Dedifferentiated amniotic fluid mesenchymal stem cell (primary cell): ENCODE data around the gene ATG16L2.
A peak's percentile ranks its signal among the peaks of the same experiment; 100 is the strongest.
"Not testable (repeated sequence)": the region's sequence is repeated elsewhere in the genome, so short reads cannot be mapped to it uniquely, and the experiment has no call there.

Experiments
- DNase-seq: peaks from one replicate; pipeline ENCODE4 v3.0.0-alpha.2; 2016; ENCODE audit errors: extremely low spot score

Gene ATG16L2

DNA sequence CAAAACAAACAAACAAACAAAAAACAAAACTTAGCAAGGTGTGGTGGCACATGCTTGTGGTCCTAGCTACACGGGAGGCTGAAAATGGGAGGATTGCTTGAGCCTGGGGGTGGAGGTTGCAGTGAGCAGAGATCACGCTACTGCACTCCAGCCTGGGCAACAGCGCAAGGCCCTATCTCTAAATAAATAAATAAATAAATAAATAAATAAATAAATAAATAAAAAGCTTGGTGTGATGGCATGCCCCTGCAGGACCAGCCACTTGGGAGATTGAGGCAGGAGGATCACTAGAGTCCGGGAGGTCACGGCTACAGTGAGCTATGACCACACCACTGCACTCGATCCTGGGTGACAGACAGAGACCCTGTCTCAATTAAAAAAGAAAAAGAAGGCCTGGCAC lies 11.4 kb upstream of the ATG16L2 start:
- no peak for DNase-seq

DNA sequence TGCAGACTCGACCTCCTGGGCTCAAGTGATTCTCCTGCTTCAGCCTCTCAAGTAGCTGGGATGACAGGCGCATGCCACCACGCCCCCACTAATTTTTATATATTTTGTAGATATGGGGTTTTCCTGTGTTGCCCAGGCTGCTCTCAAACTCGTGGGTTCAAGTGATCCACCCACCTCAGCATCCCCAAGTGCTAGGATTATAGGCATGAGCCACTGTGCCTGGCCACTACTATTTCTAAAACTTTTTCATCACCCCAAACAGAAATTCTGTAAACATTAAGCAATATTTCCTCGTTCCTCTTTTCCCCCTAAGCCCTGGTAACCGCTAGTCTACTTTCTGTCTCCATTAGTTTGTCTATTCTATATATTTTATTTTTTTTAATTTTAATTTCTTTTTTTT lies 9.0 kb upstream of the ATG16L2 start:
- no peak for DNase-seq

DNA sequence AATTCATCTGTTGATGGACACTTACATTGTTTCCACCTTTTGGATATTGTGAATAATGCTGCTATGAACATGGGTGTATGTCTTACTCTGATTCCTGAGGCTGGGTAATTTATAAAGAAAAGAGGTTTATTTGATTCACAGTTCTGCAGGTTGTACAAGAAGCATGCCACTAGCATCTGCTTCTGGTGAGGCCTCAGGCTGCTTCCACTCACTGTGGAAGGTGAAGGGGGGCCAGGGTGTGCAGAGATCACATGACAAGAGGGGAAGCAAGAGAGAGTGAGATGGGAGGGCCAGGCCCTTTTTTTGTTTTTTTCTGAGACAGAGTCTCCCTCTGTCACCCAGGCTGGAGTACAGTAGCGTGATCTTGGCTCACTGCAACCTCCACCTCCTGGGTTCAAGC lies 7.8 kb upstream of the ATG16L2 start:
- not testable (repeated sequence) for DNase-seq

DNA sequence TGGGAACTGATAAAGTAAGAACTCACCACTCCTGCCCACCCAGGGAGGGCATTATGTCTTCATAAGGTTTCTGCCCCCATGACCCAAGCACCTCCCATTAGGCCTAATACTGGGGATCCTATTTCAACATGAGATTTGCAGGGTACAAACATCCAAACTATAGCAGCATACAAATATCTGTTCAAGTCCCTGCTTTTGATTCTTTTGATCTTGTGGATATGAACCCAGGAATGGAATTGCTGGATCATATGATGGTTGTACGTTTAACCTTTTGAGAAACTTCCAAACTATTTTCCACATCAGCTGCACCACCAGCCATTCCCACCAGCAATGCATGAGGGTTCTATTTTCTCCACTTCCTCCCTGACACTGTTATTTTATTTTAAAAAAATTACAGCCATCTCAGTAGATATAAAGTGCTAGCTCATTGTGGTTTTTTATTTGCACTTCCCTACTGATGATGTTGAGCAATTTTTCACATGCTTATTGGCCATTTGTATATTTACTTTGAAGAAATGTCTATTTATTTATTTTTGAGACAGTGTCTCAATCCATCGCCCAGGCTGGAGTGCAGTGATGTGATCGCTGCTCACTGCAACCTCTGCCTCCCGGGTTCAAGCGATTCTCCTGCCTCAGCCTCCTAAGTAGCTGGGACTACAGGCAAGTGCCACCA lies 7.1 kb upstream of the ATG16L2 start:
- no peak for DNase-seq

DNA sequence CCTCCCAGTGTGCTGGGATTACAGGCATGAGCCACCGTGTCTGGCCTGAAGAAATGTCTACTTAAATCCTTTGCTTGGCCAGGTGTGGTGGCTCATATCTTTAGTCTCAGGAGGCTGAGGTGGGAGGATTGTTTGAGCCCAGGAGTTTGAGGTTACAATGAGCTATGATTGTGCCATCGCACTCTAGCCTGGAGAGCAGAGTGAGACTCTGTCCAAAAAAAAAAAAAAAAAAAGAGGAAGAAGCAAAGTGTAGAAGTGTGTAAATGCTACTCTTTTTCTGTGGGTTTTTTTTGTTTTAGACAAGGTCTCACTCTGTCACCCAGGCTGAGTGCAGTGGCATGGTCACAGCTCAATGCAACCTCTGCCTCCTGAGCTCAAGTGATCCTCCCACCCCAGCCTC lies 6.4 kb upstream of the ATG16L2 start:
- DNase-seq = no peak

DNA sequence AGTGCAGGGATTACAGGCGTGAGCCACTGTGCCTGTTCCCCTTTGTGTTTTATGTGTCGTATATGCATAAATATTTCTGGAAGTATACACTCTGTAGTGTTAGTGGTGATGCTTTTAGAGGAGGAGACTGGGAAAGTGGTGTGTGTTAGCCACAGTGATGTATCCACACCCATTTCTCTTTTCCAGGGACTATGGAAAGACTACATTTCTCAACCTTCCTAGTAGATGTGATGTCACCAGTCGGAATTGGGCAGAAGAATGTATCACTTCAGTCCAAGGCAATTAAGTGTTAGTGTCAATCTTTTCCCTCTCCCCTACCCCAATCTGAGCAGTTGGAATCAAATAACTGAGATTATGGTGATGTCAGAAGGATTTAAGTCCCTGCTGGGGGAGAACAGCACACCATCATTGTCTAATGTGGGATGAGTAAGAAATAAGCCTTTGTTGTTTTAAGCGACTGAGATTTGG lies 5.8 kb upstream of the ATG16L2 start:
- DNase-seq = no peak

DNA sequence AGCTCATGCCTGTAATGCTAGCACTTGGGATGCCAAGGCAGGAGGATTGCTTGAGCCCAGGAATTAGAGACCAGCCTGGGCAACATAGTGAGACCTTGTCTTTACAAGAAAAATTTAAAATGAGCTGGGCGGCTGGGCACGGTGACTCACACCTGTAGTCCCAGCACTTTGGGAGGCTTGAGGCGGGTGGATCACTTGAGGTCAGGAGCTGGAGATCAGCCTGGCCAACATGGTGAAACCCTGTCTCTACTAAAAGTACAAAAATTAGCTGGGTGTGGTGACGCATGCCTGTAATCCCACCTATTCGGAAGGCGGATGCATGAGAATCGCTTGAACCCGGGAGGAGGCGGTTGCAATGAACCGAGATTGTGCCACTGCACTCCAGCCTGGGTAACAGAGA lies 2.5 kb upstream of the ATG16L2 start:
- not testable (repeated sequence) for DNase-seq

DNA sequence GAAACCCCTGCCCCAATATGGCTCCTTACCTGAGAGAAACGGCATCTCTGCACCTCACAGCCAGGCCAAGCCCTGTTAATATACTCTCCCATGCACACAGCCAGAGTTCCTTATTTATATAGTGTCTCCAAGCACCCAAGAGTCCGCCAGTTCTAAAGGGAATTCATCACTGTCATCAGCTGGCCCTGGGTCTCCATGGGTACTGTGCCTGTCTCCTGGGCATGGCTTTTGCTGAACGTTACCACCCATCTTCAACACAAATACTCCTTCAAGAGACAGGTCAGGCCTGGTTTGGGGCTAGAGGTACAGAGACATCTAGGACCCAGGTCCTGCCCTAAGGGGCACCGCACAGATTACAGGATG lies 1.6 kb upstream of the ATG16L2 start:
- DNase-seq = no peak

DNA sequence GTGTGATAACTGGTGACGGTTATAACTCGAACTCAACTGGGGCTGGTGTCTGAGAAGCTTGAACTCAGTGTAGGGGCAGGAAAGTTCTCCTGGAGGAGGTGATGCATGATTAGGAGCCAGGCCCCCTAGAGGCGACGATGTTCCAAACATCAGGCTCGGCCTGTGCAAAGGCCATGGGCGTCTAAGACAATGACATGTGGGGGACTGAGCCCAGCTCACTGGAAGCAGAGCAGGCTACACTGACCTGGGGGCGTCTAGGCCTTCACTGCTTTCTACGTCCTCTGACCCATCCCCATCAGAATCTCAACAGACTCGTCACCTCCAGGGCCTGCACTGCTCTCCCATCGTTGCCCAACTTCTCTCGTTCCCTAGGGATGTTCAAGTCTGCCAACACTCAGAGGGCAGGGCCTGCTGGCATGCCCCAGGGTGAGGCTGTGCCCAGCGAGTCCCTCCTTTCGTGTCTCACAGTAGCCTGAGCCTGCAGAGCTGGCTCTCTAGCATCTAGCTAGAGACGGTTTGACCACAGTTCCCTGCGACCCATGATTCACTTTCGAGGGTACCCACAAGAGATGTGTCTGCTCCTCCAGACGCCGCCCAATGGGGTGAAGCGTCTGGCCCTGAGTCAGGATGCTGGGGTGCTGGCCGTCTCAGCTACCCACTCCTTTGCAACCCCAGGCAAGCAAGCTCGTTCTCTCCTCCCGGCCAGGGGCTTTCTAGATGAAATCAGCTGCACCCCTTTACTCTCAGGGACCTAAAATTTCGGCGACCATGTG lies 1.1 kb upstream of the ATG16L2 start:
- DNase-seq = no peak

DNA sequence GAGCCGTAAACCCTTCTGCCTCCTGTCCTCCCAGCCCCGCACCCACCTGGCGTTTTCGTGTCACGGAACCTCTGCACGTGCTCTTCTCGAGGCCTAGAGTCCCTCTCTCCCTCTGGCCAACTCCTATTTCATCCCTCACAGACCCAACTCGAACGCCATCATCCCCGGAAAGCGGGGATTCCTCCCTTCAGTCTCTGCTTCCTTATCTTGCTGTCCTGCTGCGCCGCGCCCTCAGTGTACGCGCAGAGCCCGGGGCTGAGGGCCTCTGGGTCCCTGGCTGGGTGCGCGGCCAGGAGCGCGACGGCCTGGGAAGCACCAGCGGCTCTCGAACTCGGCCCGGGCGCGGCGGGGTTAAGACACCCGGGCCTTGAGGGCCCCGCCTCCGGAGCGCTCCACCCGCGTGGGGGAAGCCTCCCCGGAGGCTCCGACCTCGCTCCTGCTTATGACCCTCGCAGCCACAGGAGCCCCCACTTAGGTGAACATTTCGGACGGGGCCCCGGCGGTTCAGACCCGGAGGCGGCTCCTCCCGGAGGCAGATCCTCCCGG lies 398 bp upstream of the ATG16L2 start:
- peak; percentile 60 for DNase-seq

DNA sequence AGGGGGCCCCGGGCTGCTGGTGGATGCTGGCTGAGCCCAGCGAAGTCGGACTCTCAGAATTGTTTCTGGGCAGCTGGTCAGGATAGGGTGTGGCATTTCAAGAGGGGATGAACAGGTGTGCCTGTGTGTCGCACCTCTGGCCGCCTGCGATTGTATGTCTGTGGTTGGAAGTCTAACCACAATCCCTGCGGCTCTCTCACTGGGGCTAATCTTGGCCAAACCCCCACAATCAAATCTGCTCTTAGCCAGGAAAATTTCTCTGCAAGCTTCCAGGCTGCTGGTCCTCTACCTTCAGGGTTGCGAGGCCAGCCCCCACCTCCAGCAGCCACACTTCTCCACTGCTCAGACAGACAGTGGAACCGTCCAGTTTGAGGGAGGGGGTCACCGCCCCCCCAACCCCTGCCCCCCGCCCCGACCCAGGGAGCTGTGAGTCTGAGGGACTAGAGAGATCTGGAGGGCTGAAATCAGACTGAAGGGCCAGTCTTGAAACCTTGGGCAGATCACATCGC lies 953 bp downstream of the ATG16L2 start:
- DNase-seq = no peak

DNA sequence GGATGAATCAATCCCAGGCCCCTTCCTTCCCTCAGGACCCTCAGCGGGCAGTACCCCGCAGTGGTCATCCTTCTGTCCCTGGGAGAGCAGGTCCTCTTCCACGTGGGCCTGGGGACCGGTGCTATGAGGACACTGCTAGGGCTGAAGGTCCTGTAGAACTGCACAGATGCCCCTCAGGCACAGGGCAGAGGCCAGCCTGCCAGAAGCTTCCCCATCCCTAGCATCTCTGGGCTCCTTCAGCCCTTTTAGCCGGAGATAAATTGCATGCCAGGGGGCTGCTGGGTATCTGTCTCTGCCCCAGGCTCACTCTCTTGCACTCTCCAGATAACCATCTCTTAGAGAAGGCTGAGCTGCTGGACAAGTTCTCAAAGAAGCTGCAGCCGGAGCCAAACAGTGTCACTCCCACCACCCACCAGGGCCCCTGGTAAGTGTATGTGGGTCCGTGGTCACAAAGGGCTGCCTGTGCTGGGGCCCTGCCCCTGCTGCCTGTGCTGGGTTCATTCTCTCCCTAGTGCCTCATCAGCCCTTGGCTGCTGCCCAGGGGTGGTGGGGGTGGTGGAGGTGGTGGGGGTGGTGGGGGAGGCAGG lies 2.3 kb downstream of the ATG16L2 start:
- no peak for DNase-seq

DNA sequence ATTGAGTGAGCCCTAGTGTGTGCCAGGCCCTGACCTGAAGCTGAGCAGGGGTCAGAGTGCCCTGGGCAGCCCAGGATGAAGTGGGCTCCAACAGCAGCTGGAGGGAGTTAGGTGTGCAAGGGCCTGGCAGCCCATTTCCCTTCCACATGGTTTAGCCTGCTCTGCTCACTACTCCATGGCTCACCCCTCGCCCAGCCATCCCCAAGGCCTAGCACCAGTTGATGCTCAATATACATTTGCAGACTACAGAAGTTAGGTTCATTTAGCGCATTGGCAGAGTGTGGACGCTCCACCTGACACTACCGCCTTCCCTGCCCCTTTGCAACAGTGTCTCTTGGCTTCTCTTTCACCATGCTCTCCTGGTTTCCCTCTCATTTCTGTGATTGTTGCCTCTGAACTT lies 3.8 kb downstream of the ATG16L2 start:
- DNase-seq = no peak

DNA sequence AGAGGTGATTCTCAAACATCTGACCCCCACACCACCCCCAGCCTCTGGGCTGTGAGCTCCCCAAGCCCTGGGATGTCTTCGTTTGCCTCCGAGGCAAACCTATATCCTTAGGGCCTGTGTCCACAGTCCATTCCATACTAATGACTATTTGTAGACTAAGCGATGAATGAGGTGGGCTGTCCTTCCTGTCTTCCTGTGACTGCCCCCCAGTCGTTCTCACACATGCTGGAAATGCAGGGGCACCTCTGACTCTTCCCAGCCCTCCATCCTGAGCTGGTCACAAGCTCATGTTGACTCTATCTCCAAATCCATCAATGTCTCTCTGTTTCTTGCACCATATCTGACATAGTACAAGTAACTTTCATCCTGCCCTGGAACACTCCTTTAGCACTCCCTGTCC lies 4.8 kb downstream of the ATG16L2 start:
- no peak for DNase-seq

DNA sequence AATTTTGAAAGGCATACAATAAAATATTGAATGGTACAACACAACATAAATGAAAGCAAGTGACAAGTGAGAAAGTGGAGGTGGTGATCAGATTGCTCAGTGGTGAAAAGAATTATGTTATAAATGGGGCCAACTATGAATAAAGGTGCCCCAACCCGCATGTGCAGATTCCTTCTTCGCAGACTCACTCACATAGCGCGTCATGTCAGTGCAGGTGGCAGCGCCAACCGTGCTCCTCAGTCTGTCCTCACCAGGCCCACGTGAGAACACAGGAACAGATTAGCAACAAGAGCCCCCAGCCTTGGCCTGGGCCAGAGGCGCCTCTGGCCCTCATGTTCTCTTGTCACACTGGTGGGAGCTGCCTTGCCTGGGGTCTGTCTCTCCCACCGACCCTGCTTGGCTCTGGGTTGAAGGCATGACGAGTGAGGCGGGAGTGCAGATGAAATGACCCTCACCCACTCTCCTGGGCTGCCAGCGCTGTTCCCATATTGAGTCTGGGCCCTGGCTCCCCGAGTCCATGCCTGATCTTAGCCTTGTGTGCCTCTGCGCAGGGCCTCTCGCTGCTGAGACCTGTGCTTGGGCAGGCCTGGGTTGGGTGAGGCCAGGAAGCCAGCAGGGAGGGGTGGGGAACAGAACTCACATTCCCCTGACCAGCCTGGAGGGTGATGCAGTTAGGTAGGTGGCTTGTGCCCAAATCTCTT lies 6.4 kb downstream of the ATG16L2 start:
- no peak for DNase-seq

DNA sequence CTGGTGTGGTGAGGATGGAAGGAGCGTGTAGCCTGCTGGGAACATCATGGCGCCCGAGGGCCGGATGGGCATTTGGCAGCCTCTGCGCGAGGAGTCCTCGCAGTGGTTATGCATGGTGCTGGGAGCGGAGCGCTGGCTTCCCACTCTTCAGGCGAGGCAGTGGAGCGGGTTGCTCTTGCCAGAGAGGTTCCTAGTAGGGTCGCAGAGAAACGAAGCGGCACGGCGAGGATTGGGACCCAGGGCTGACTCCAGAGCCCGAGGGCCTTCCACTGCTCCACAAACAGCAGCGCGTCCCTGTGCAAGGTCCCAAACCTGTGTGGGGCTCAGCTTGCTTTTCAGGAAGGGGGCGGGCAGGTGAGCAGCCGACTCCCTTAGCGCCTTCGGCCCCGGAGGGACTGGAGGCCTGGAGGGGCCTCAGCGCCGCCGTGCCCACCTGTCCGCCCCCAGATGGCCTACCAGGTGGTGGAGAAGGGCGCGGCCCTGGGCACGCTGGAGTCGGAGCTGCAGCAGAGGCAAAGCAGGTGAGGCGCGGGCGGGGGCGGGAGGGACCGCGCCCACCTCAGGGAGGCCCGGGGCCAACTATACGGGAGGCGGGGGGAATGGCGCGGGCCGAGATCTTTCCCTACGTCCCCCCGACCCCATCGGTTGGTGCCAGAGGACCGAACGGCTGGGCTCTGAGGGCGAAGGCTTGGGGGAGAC lies 7.2 kb downstream of the ATG16L2 start:
- DNase-seq = no peak

DNA sequence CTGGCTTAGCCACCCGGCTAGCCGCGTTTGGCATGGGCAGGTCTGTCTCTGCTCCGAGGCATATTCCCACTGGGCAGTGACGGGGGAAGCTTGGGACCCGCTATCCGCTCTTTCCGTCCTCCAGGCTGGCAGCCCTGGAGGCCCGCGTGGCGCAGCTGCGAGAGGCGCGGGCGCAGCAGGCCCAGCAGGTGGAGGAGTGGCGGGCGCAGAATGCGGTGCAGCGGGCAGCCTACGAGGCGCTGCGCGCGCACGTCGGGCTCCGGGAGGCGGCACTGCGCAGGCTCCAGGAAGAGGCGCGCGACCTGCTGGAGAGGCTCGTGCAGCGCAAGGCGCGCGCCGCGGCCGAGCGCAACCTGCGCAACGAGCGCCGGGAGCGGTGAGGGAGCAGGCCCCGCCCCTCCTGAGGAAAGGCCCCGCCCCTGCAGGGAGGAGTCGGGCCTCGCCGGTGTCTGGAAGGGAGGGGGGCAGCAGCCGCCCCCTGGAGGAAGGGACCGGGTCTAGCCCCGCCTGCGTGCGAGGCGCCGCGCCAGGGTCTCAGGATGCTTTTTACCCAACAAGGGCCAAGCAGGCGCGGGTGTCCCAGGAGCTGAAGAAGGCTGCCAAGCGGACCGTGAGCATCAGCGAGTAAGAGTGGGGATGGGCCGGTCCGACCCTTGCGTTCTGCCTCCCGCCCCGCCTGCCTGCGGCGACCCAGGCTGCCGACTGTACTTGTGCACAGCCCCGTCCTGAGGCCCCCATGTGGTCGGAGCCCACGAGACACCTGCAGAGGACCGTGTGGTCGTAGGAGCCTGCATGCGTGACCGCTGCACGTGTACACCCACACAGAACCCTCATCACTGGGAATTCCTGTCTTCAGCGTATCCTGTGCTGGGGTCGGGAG lies 7.9 kb downstream of the ATG16L2 start:
- peak; percentile 63 for DNase-seq

DNA sequence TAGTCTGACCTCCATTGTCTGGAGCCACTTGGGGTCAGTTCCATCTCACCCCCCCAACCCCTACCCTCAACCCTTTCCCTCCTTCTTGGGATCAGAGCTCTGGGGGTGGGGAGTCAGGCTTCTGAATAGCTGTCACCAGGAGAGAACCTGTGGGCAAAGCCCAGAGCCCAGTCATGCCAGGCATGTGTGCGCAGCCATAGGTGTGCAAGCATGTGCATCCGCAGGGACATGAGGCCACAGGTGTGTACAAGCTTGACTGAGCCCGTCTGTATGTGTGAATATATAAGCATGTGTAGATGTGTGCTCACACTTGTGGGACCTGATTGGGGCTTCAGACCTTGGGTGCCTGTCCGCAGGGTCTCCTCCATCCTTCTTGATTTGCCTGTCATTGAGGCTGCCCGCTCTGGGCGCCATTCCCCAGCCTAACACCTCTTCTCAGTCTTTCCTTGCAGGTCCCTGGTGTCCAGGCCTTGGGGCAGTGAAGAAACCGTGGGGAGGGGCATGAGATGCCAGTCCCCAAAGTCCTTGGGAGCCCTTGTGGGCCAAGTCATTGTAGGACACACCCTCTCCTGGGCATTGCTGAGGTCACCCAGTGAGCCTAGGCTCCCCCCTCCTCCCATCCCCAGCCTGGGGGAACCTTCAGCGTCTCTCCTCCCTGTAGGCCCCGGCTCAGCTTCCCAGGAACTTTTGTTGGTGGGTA lies 9.0 kb downstream of the ATG16L2 start:
- no peak for DNase-seq

DNA sequence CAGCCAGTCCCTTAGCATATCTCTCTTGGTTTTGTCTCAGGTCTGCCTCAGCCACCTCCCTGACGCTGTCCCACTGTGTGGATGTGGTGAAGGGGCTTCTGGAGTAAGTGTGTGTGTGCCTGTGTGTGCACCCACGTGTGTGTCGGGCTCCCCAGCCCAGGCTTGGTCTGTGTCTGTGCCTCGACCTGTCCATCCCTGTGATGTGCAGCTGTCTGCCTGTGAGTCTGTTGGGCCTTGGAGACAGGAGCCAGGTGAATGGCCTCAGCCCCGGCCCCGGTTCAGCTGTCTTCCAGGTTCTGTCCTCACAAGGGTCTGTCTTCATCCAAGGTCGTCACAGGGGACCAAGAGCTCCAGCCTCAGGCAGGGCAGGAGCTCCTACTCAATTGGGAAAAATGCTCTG lies 9.8 kb downstream of the ATG16L2 start:
- DNase-seq = no peak
